WTC11 (cell line): Measurements from ENCODE around the gene DUSP5. TPM values are rescaled to one million over a fixed set of nuclear protein-coding genes. Genes with fewer than 3 reads are reported as not detected.

Experiments used
- ATAC-seq: fragments of 200-7000 bp; cut with Tn5 transposase; 2 replicates; pipeline ENCODE4 v1.10.0; 2021; ENCODE audit warnings: mild to moderate bottlenecking, moderate library complexity
- CTCF ChIA-PET: fragments of 300-600 bp; sonication (Branson Sonifier 250); formaldehyde crosslinking; loops from one replicate; lab custom pipeline; 2021; ENCODE audit warnings: antibody characterized with exemption; lab: Charles Lee
- POLR2A ChIA-PET: fragments of 350-600 bp; sonication (Branson Sonifier 250); formaldehyde crosslinking; loops from one replicate; lab custom pipeline; 2021; ENCODE audit warnings: antibody characterized with exemption; lab: Charles Lee
- DNase-seq: peaks from one replicate; pipeline ENCODE4 v3.0.0; 2021; ENCODE audit warnings: low spot score
- H3K27ac Mint-ChIP-seq: 2 replicates; pipeline ENCODE4 v1.8.0; 2021; ENCODE audit warnings: mixed read lengths
- H3K27me3 Mint-ChIP-seq: 2 replicates; pipeline ENCODE4 v1.8.0; 2021; ENCODE audit warnings: low read depth, mild to moderate bottlenecking, moderate library complexity, mixed read lengths
- H3K36me3 Mint-ChIP-seq: 2 replicates; pipeline ENCODE4 v1.8.0; 2021; ENCODE audit warnings: mixed read lengths
- H3K4me1 Mint-ChIP-seq: 2 replicates; pipeline ENCODE4 v1.8.0; 2022; ENCODE audit warnings: mixed read lengths
- H3K4me3 Mint-ChIP-seq: 2 replicates; pipeline ENCODE4 v1.8.0; 2021; ENCODE audit warnings: mild to moderate bottlenecking, moderate library complexity, mixed read lengths
- H3K9me3 Mint-ChIP-seq: 2 replicates; pipeline ENCODE4 v1.8.0; 2021; ENCODE audit warnings: mixed read lengths
- ARID4B ChIP-seq: sonication (generic); formaldehyde crosslinking; IDR thresholded peaks from 2 replicates; pipeline ENCODE4 v1.8.0; 2023; ENCODE audit warnings: missing genetic modification reagents, mild to moderate bottlenecking, borderline replicate concordance
- ATF2 ChIP-seq: sonication (generic); formaldehyde crosslinking; IDR thresholded peaks from 2 replicates; pipeline ENCODE4 v1.8.1; 2022; ENCODE audit warnings: low read depth, missing genetic modification reagents, borderline replicate concordance
- ETV6 ChIP-seq: sonication (generic); formaldehyde crosslinking; IDR thresholded peaks from 2 replicates; pipeline ENCODE4 v1.8.1; 2022; ENCODE audit warnings: mild to moderate bottlenecking, missing genetic modification reagents
- IRF1 ChIP-seq: sonication (generic); formaldehyde crosslinking; IDR thresholded peaks from 2 replicates; pipeline ENCODE4 v1.8.0; 2023; ENCODE audit warnings: missing genetic modification reagents
- JUN ChIP-seq: sonication (generic); formaldehyde crosslinking; IDR thresholded peaks from 2 replicates; pipeline ENCODE4 v1.8.0; 2023; ENCODE audit warnings: mild to moderate bottlenecking, missing genetic modification reagents
- KAT7 ChIP-seq: sonication (generic); formaldehyde crosslinking; IDR thresholded peaks from 2 replicates; pipeline ENCODE4 v1.8.1; 2023; ENCODE audit warnings: missing genetic modification reagents, mild to moderate bottlenecking, borderline replicate concordance
- NR3C1 ChIP-seq: sonication (generic); formaldehyde crosslinking; conservative IDR thresholded peaks from 2 replicates; pipeline ENCODE4 v1.8.1; 2023; ENCODE audit warnings: low read depth, mild to moderate bottlenecking, missing genetic modification reagents
- PREB ChIP-seq: sonication (generic); formaldehyde crosslinking; IDR thresholded peaks from 2 replicates; pipeline ENCODE4 v1.8.1; 2022; ENCODE audit warnings: mild to moderate bottlenecking, missing genetic modification reagents, moderate library complexity, borderline replicate concordance
- RORB ChIP-seq: fragments of 250-450 bp; sonication (Bioruptor Pico); IDR thresholded peaks from 2 replicates; pipeline ENCODE4 v1.9.0; 2021; ENCODE audit warnings: mild to moderate bottlenecking
- SMAD3 ChIP-seq: sonication (generic); formaldehyde crosslinking; IDR thresholded peaks from 2 replicates; pipeline ENCODE4 v1.8.0; 2022; ENCODE audit warnings: missing genetic modification reagents, mild to moderate bottlenecking, borderline replicate concordance
- SMAD4 ChIP-seq: sonication (generic); formaldehyde crosslinking; IDR thresholded peaks from 2 replicates; pipeline ENCODE4 v1.8.0; 2022; ENCODE audit warnings: mild to moderate bottlenecking, missing genetic modification reagents
- ZNF121 ChIP-seq: sonication (generic); formaldehyde crosslinking; IDR thresholded peaks from 2 replicates; pipeline ENCODE4 v1.8.0; 2023; ENCODE audit warnings: missing genetic modification reagents
- ZNF423 ChIP-seq: fragments of 250-450 bp; sonication (Bioruptor Pico); IDR thresholded peaks from 2 replicates; pipeline ENCODE4 v2.1.2; 2022; ENCODE audit warnings: mild to moderate bottlenecking, moderate library complexity
- total RNA-seq: library from RNA; stranded (reverse); gene quantifications from 3 replicates; pipeline ENCODE4 v1.2.3, GENCODE V29; 2021
- TF ChIP-seq, protein P1 (sequence below): fragments of 250-450 bp; sonication (Bioruptor Pico); IDR thresholded peaks from 2 replicates; pipeline ENCODE4 v1.9.0; 2021; ENCODE audit warnings: mild to moderate bottlenecking
- TF ChIP-seq, protein P2 (sequence below): fragments of 200-600 bp; IDR thresholded peaks from 2 replicates; pipeline ENCODE4 v1.8.0; 2022; ENCODE audit warnings: antibody characterized with exemption
- TF ChIP-seq, protein P3 (sequence below): sonication (generic); formaldehyde crosslinking; IDR thresholded peaks from 2 replicates; pipeline ENCODE4 v1.8.1; 2022; ENCODE audit warnings: low read depth, mild to moderate bottlenecking, moderate library complexity, missing genetic modification reagents, borderline replicate concordance
- TF ChIP-seq, protein P4 (sequence below): sonication (generic); formaldehyde crosslinking; IDR thresholded peaks from 2 replicates; pipeline ENCODE4 v1.8.0; 2022; ENCODE audit warnings: mild to moderate bottlenecking, missing genetic modification reagents

The DUSP5 gene
- total RNA-seq, 1 experiment from 2014 or later = 55.1 TPM

GRCh38 chr10:110509560-110509959, 11.9 kb downstream of the DUSP5 start:
- no peaks in the 10 kb centered on the region for H3K9me3 Mint-ChIP-seq
- TF ChIP-seq, protein P1, sequence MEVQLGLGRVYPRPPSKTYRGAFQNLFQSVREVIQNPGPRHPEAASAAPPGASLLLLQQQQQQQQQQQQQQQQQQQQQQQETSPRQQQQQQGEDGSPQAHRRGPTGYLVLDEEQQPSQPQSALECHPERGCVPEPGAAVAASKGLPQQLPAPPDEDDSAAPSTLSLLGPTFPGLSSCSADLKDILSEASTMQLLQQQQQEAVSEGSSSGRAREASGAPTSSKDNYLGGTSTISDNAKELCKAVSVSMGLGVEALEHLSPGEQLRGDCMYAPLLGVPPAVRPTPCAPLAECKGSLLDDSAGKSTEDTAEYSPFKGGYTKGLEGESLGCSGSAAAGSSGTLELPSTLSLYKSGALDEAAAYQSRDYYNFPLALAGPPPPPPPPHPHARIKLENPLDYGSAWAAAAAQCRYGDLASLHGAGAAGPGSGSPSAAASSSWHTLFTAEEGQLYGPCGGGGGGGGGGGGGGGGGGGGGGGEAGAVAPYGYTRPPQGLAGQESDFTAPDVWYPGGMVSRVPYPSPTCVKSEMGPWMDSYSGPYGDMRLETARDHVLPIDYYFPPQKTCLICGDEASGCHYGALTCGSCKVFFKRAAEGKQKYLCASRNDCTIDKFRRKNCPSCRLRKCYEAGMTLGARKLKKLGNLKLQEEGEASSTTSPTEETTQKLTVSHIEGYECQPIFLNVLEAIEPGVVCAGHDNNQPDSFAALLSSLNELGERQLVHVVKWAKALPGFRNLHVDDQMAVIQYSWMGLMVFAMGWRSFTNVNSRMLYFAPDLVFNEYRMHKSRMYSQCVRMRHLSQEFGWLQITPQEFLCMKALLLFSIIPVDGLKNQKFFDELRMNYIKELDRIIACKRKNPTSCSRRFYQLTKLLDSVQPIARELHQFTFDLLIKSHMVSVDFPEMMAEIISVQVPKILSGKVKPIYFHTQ (CRISPR knock-in tag) = no peak
- no peak for TF ChIP-seq NR3C1
- TF ChIP-seq, protein P2, sequence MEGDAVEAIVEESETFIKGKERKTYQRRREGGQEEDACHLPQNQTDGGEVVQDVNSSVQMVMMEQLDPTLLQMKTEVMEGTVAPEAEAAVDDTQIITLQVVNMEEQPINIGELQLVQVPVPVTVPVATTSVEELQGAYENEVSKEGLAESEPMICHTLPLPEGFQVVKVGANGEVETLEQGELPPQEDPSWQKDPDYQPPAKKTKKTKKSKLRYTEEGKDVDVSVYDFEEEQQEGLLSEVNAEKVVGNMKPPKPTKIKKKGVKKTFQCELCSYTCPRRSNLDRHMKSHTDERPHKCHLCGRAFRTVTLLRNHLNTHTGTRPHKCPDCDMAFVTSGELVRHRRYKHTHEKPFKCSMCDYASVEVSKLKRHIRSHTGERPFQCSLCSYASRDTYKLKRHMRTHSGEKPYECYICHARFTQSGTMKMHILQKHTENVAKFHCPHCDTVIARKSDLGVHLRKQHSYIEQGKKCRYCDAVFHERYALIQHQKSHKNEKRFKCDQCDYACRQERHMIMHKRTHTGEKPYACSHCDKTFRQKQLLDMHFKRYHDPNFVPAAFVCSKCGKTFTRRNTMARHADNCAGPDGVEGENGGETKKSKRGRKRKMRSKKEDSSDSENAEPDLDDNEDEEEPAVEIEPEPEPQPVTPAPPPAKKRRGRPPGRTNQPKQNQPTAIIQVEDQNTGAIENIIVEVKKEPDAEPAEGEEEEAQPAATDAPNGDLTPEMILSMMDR = no peak
- TF ChIP-seq SMAD3 (CRISPR knock-in tag) = no peak
- TF ChIP-seq ETV6 (CRISPR knock-in tag) = no peak
- TF ChIP-seq SMAD4 = no peak
- peaks cover 22% of the 10 kb centered on the region for H3K4me1 Mint-ChIP-seq
- ATAC-seq (no peak), DNase-seq (no peak)
- ChIA-PET CTCF (interaction anchor here (1.3 kb wide), 1 partner anchor 156 kb away, joined by 3 read pairs; no protein-coding TSS in a partner anchor), POLR2A (no interaction called here)
- no peaks in the 10 kb centered on the region for H3K27me3 Mint-ChIP-seq
- H3K27ac Mint-ChIP-seq = no peak overlapping the region
- H3K4me3 Mint-ChIP-seq = no peak overlapping the region
- peaks cover 86% of the 10 kb centered on the region for H3K36me3 Mint-ChIP-seq

- no peaks in the 10 kb centered on the region for H3K9me3 Mint-ChIP-seq
- H3K4me3 Mint-ChIP-seq = no peak overlapping the region
- H3K36me3 Mint-ChIP-seq = peaks cover 84% of the 10 kb centered on the region
- DNase-seq (no peak), ATAC-seq (no peak)
- TF ChIP-seq, protein P3, sequence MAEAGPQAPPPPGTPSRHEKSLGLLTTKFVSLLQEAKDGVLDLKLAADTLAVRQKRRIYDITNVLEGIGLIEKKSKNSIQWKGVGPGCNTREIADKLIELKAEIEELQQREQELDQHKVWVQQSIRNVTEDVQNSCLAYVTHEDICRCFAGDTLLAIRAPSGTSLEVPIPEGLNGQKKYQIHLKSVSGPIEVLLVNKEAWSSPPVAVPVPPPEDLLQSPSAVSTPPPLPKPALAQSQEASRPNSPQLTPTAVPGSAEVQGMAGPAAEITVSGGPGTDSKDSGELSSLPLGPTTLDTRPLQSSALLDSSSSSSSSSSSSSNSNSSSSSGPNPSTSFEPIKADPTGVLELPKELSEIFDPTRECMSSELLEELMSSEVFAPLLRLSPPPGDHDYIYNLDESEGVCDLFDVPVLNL = no peak
- TF ChIP-seq KAT7 (no peak), IRF1 (CRISPR knock-in tag) (no peak), RORB (no peak), ZNF121 (CRISPR knock-in tag) (no peak), JUN (CRISPR knock-in tag) (no peak)
- CTCF ChIA-PET = interaction anchor here (1.3 kb wide), 1 partner anchor 156 kb away, joined by 3 read pairs; no protein-coding TSS in a partner anchor
- POLR2A ChIA-PET = no interaction called here
- H3K27ac Mint-ChIP-seq = no peak overlapping the region
- peaks cover 17% of the 10 kb centered on the region for H3K4me1 Mint-ChIP-seq
- H3K27me3 Mint-ChIP-seq = no peaks in the 10 kb centered on the region
Measured at GRCh38 chr10:110510086-110510485, 12.4 kb downstream of the DUSP5 start.

DNA sequence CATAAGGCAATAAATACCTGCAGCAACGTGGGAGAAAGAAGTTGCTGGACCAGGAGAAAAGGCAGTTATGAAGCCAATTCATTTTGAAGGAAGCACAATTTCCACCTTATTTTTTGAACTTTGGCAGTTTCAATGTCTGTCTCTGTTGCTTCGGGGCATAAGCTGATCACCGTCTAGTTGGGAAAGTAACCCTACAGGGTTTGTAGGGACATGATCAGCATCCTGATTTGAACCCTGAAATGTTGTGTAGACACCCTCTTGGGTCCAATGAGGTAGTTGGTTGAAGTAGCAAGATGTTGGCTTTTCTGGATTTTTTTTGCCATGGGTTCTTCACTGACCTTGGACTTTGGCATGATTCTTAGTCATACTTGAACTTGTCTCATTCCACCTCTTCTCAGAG, 13.0 kb downstream of the DUSP5 start:
- POLR2A ChIA-PET = no interaction called here
- H3K27ac Mint-ChIP-seq = no peak overlapping the region
- H3K27me3 Mint-ChIP-seq = no peaks in the 10 kb centered on the region
- CTCF ChIA-PET = no interaction called here
- no peaks in the 10 kb centered on the region for H3K9me3 Mint-ChIP-seq
- peaks cover 82% of the 10 kb centered on the region for H3K36me3 Mint-ChIP-seq
- DNase-seq (no peak), ATAC-seq (no peak)
- H3K4me3 Mint-ChIP-seq = no peak overlapping the region
- peaks cover 17% of the 10 kb centered on the region for H3K4me1 Mint-ChIP-seq
- TF ChIP-seq NR3C1 = no peak
- TF ChIP-seq PREB (CRISPR knock-in tag) = no peak
- no peak for TF ChIP-seq ATF2 (CRISPR knock-in tag)
- TF ChIP-seq, protein P4, sequence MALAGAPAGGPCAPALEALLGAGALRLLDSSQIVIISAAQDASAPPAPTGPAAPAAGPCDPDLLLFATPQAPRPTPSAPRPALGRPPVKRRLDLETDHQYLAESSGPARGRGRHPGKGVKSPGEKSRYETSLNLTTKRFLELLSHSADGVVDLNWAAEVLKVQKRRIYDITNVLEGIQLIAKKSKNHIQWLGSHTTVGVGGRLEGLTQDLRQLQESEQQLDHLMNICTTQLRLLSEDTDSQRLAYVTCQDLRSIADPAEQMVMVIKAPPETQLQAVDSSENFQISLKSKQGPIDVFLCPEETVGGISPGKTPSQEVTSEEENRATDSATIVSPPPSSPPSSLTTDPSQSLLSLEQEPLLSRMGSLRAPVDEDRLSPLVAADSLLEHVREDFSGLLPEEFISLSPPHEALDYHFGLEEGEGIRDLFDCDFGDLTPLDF (CRISPR knock-in tag) = no peak
- TF ChIP-seq ZNF423 (CRISPR knock-in tag) = no peak
- TF ChIP-seq ARID4B = no peak
